CD14-positive monocyte (primary cell): Measurements from ENCODE around the gene SEZ6L. TPM values are rescaled to one million over a fixed set of nuclear protein-coding genes. Genes with fewer than 3 reads are reported as not detected.

Source experiments
- DNase-seq, 3 donors: peaks; one replicate each; pipeline ENCODE4 v3.0.0-alpha.2; 2011 to 2022
- H2AFZ ChIP-seq: 2 replicates; pipeline ENCODE4 v1.6.0; 2012; ENCODE audit warnings: mild to moderate bottlenecking, low read depth, low read length, inconsistent platforms; ENCODE audit not compliant: insufficient read depth, poor library complexity, severe bottlenecking
- H3K27ac ChIP-seq, 2 donors: 1 replicate in 1 of 2; 2 replicates in 1 of 2; pipeline ENCODE4 v1.5.1; 2012 to 2013; ENCODE audit warnings: low read length in 2 of 2, control low read depth in 1 of 2, inconsistent platforms in 1 of 2, low read depth in 1 of 2, mild to moderate bottlenecking in 1 of 2
- H3K27me3 ChIP-seq, 2 donors: one replicate each; pipeline versions ENCODE4 v1.6.0 to v1.6.1; 2011 to 2013; ENCODE audit warnings: low read length in 2 of 2; ENCODE audit not compliant: control insufficient read depth in 2 of 2, insufficient read depth in 2 of 2
- H3K36me3 ChIP-seq, 2 donors: replicated peaks in 1 of 2; 1 replicate in 1 of 2; 2 replicates in 1 of 2; pipeline versions ENCODE4 v1.5.1 to v1.6.1; 2012 to 2013; ENCODE audit warnings: low read length in 2 of 2, control low read depth in 1 of 2, inconsistent platforms in 1 of 2, mild to moderate bottlenecking in 1 of 2; ENCODE audit not compliant: insufficient read depth in 2 of 2, control insufficient read depth in 1 of 2
- H3K4me1 ChIP-seq, 2 donors: 1 replicate in 1 of 2; 2 replicates in 1 of 2; pipeline versions ENCODE4 v1.5.1 to v1.6.1; 2012 to 2013; ENCODE audit warnings: low read length in 2 of 2, control low read depth in 1 of 2, inconsistent platforms in 1 of 2, mild to moderate bottlenecking in 1 of 2, moderate library complexity in 1 of 2; ENCODE audit not compliant: insufficient read depth in 2 of 2, control insufficient read depth in 1 of 2
- H3K4me2 ChIP-seq: replicated peaks from 2 replicates; pipeline ENCODE3; 2012; ENCODE audit warnings: low read length, moderate library complexity, mild to moderate bottlenecking; ENCODE audit not compliant: poor library complexity, severe bottlenecking; ENCODE audit errors: extremely low read depth
- H3K4me3 ChIP-seq, 3 experiments: fragments of 200-600 bp in 1 of 3; sonication (generic) in 1 of 3; replicated peaks in 1 of 3; 1 replicate in 2 of 3; 2 replicates in 1 of 3; pipeline ENCODE4 v1.5.1; 2011 to 2013; ENCODE audit warnings: low read length in 3 of 3, mild to moderate bottlenecking in 3 of 3, control low read depth in 2 of 3, low read depth in 2 of 3, inconsistent platforms in 1 of 3, moderate library complexity in 1 of 3
- H3K79me2 ChIP-seq: 2 replicates; pipeline ENCODE4 v1.6.0; 2012; ENCODE audit warnings: mild to moderate bottlenecking, control low read depth, inconsistent platforms, low read length, moderate library complexity; ENCODE audit not compliant: insufficient read depth
- H3K9ac ChIP-seq: 2 replicates; pipeline ENCODE4 v1.6.0; 2017; ENCODE audit warnings: low read length, mild to moderate bottlenecking; ENCODE audit not compliant: insufficient read depth, poor library complexity, severe bottlenecking
- H3K9me3 ChIP-seq, 2 donors: replicated peaks in 1 of 2; 1 replicate in 1 of 2; 2 replicates in 1 of 2; pipeline versions ENCODE4 v1.5.1 to v1.6.1; 2012 to 2013; ENCODE audit warnings: low read length in 2 of 2, control low read depth in 1 of 2; ENCODE audit not compliant: control insufficient read depth in 1 of 2, insufficient read depth in 1 of 2
- H4K20me1 ChIP-seq: 2 replicates; pipeline ENCODE4 v1.6.0; 2012; ENCODE audit warnings: mild to moderate bottlenecking, low read length, control low read depth, moderate library complexity; ENCODE audit not compliant: insufficient read depth
- H3K27ac Mint-ChIP-seq, 7 donors: one replicate each; pipeline ENCODE4 v1.8.0; 2020; ENCODE audit warnings: mild to moderate bottlenecking in 7 of 7, mixed read lengths in 7 of 7, moderate library complexity in 6 of 7, inconsistent platforms in 2 of 7
- H3K27me3 Mint-ChIP-seq, 3 donors: one replicate each; pipeline ENCODE4 v1.8.0; 2021 to 2022; ENCODE audit warnings: low read depth in 3 of 3, mild to moderate bottlenecking in 3 of 3, mixed read lengths in 3 of 3, moderate library complexity in 3 of 3, inconsistent platforms in 1 of 3
- H3K36me3 Mint-ChIP-seq, 2 donors: one replicate each; pipeline ENCODE4 v1.8.0; 2020; ENCODE audit warnings: mixed read lengths in 2 of 2, inconsistent platforms in 1 of 2, mild to moderate bottlenecking in 1 of 2
- H3K4me1 Mint-ChIP-seq: one replicate; pipeline ENCODE4 v1.8.0; 2020; ENCODE audit warnings: mild to moderate bottlenecking, mixed read lengths
- H3K4me3 Mint-ChIP-seq, 2 donors: one replicate each; pipeline ENCODE4 v1.8.0; 2020; ENCODE audit warnings: mild to moderate bottlenecking in 2 of 2, mixed read lengths in 2 of 2, moderate library complexity in 1 of 2
- H3K9me3 Mint-ChIP-seq, 7 donors: one replicate each; pipeline ENCODE4 v1.8.0; 2020 to 2022; ENCODE audit warnings: mixed read lengths in 7 of 7, mild to moderate bottlenecking in 6 of 7, moderate library complexity in 6 of 7, inconsistent platforms in 2 of 7
- CTCF ChIP-seq: fragments of 200-600 bp; IDR thresholded peaks from one replicate; pipeline ENCODE4 v1.8.0; 2022; ENCODE audit warnings: antibody characterized with exemption, mild to moderate bottlenecking
- WGBS: methylation state at CpG from one replicate; pipeline ENCODE4 v1.1.5; 2013; ENCODE audit warnings: missing lambda C conversion rate; ENCODE audit not compliant: insufficient coverage; 5-methylcytosine and 5-hydroxymethylcytosine counted together
- intact Hi-C, 2 donors: fragments of 100-400 bp; cut with micrococcal nuclease; formaldehyde crosslinking; loops; one replicate each; pipeline versions ENCODE4 v1.15.0 to v1.15.1; 2023
- polyA plus RNA-seq, 3 donors: library from polyadenylated mRNA; depleted of rRNA in 1 of 3; unstranded in 2 of 3; stranded (reverse) in 1 of 3; fragments of 300-500 nt in 2 of 3; fragments of >200 nt in 1 of 3; fragmentation: Illumina TruSeq in 2 of 3; gene quantifications; 1 replicate in 2 of 3; 2 replicates in 1 of 3; pipeline ENCODE4 v1.2.3, GENCODE V29; 2012 to 2021

Gene SEZ6L
- polyA plus RNA-seq, 3 donors = 0.43 to 2.8 (median 0.71) TPM

- Histone ChIP-seq H3K4me2 (no peak overlapping the region), H3K4me3 (no peak overlapping the region), H3K4me1 (no peaks in the 10 kb centered on the region), H3K9ac (no peak overlapping the region), H3K36me3 (no peaks in the 10 kb centered on the region), H3K9me3 (no peaks in the 10 kb centered on the region), H3K27me3 (no peaks in the 10 kb centered on the region), H2AFZ (no peak overlapping the region), H3K79me2 (no peaks in the 10 kb centered on the region), H4K20me1 (no peaks in the 10 kb centered on the region), H3K27ac (no peak overlapping the region)
- Mint-ChIP-seq H3K4me3 (no peak overlapping the region), H3K9me3 (no peaks in the 10 kb centered on the region), H3K4me1 (no peaks in the 10 kb centered on the region), H3K27me3 (peaks cover 0 to 8% (median 4%) of the 10 kb centered on the region in 3 donors), H3K27ac (no peak overlapping the region), H3K36me3 (no peaks in the 10 kb centered on the region)
- DNase-seq = no peak
- 95% methylated on average over 7 of the region's 12 CpGs for WGBS
- intact Hi-C loops = no loop called here
- no peak for TF ChIP-seq CTCF
Measured at GRCh38 chr22:26273011-26273675, 103.9 kb downstream of the SEZ6L start.

- H3K9ac ChIP-seq = no peak overlapping the region
- H3K27ac ChIP-seq = no peak overlapping the region
- no peaks in the 10 kb centered on the region for H3K27me3 ChIP-seq
- no peak overlapping the region for H2AFZ ChIP-seq
- no peak overlapping the region for H3K4me3 Mint-ChIP-seq
- H3K4me1 ChIP-seq = no peaks in the 10 kb centered on the region
- no peak for DNase-seq
- H3K27ac Mint-ChIP-seq = no peak overlapping the region
- TF ChIP-seq CTCF = no peak
- no peaks in the 10 kb centered on the region for H3K9me3 ChIP-seq
- H3K79me2 ChIP-seq = no peaks in the 10 kb centered on the region
- intact Hi-C loops = no loop called here
- WGBS = 90% methylated on average over 4 of the region's 11 CpGs
- no peaks in the 10 kb centered on the region for H3K9me3 Mint-ChIP-seq
- H3K4me2 ChIP-seq = no peak overlapping the region
- H3K4me1 Mint-ChIP-seq = no peaks in the 10 kb centered on the region
- no peaks in the 10 kb centered on the region for H4K20me1 ChIP-seq
- H3K36me3 ChIP-seq = no peaks in the 10 kb centered on the region
- H3K27me3 Mint-ChIP-seq = peaks cover 2 to 3% (median 2%) of the 10 kb centered on the region in 3 donors
- H3K36me3 Mint-ChIP-seq = no peaks in the 10 kb centered on the region
- no peak overlapping the region for H3K4me3 ChIP-seq
Measured at GRCh38 chr22:26276529-26277160, 107.4 kb downstream of the SEZ6L start.
